Measurements from ENCODE around the gene NRXN3.
"Not testable (repeated sequence)": the region's sequence is repeated elsewhere in the genome, so short reads cannot be mapped to it uniquely, and the experiment has no call there.

NRXN3 gene

DNA sequence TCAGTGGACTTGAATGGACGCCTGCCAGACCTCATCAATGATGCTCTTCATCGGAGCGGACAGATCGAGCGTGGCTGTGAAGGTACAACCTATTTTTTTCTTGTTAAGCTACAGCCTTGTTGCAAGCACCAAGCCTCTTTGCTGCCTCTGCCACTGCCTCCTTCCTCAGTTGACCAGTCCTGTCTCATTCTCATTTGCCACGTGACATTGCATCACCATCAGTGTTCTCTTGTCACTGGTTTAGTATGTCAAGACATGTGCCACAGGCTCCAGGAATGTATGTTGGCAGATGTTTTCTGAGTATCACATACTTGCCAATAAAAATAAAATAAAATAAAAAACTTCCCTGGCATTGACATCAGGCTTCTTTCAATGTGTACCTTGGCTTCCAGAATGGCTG lies 798.1 kb downstream of the NRXN3 start:
- DNase-seq: no peak

GRCh38 chr14:78970677-78971076 lies 800.5 kb downstream of the NRXN3 start:
- DNase-seq: no peak

DNA sequence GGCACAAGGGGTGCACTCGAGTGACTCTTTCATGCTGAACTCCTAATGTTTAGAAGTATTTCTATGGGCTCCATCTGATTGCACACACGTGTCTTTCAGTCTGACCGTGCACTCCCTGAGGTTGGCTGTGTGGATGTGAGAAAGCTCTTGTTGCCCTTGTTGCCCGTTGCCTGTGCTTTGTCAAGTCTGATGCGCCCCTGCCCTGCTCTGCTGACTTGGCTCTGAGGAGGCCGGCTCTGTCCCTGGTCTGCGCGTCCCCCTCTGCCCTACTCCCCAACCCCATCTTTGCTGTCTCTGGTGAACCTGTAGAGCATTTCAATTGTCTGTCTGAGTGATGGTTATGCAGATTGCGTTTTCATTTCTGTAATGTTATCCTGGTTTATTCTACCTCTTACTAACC lies 802.3 kb downstream of the NRXN3 start:
- DNase-seq: no peak

- no peak for DNase-seq
These were observed 804.5 kb downstream of the NRXN3 start for GRCh38 chr14:78974691-78975090.

GRCh38 chr14:78975734-78976133 lies 805.6 kb downstream of the NRXN3 start:
- no peak for DNase-seq

DNA sequence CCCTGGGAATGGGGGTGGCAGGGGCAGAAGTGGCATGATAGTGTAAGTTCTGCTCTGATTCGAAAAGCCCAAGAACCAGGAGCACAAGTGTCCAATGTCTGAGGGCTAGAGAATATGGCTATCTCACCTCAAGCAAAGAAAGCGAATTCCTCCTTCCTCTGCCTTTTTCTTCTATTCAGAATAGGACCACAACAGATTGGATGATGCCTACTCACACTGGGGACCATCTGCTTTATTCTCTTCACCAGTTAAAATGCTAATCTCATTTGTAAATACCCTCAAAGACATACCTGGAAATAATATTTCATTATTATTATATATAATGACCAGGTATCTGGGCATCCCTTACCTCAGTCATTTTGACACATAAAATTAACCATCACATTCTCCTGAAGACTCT lies 808.7 kb downstream of the NRXN3 start:
- no peak for DNase-seq

- DNase-seq: no peak
These were observed 812.4 kb downstream of the NRXN3 start for GRCh38 chr14:78982551-78982950.

DNA sequence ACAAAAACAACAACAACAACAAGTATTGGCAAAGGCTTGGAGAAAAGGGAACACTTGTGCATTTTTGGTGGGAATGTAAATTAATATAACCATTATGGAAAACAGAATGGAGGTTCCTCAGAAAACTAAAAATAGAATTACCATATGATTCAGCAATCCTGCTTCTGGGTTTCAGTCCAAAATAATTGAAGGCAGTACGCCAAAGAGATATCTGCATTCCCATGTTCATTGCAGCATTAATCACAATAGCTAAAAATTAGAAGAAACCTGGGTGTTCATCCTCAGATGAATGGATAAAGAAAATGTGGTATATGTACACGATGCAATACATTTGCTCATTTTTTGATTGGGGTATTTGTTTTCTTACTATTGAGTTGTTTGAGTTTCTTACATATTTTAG lies 813.0 kb downstream of the NRXN3 start:
- DNase-seq: no peak

DNA sequence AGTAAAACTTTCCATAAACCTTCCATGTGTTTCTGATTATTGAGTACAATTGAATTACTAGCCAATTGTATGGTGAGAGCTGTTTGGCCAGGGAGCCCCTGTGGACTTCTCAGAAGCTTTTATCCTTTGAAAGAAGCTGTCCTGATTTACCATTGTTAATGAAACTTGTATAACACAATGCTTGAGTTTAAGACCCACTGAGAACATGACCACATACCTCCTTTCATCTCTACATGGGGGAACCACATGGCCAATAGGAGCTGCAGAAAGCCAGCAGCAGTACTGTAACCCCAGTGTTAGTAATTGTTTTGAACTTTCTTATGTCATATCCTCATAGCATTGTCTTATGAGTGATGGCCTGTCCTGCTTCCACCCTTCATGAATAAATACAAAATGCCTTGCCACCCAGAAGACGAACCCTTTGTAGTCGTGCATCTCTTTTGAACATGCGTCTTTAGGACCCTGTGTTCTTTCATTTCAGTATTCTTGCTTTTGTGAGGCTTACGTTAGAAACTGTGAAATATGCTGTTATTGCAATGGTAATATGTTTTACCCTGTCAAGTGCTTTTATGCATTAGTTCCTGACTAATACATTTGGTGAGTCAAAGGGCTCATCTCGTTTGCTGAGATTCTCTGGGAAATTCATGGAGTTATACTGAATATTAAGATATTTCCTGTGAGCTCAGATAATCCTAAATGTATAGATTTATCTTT lies 815.7 kb downstream of the NRXN3 start:
- DNase-seq: no peak

DNA sequence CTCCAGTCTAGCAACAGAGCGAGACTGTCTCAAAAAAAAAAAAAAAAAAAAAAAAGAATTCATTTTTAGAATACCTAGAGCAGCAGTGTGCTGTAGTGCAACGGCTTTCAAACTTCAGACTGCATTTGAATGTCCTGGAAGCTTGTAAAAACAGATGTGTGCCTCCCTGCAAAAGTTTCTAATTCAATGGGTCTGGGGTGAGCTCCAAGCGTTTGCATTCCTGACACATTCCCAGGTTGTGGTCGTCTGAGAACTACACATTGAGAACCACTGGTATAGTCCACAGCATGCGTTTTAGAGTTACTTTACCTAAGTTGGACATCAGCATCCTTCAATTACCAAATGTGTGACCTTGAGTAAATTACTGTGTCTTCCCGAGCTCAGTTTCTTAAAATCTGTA lies 816.8 kb downstream of the NRXN3 start:
- DNase-seq: no peak

GRCh38 chr14:78989221-78989620 lies 819.0 kb downstream of the NRXN3 start:
- DNase-seq: no peak

DNA sequence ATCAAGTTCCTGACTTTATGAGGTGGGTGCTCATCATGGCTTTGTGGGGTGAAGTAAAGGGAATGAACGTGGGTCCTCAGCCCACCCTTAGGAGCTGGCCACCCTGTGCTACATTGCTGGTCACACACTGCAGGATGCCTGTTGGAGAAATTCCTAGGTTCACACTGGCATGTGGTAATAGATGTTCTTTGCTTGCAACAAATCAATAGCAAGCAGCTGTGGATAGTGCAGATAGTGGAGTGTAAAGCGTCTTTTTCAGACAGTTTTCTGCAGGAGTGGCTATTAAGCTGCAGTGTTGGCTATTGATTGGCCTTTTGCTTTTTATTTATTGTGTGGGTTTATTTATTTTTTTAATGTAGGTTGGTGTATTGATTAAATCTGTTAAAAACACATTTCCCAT lies 822.7 kb downstream of the NRXN3 start:
- no peak for DNase-seq

DNA sequence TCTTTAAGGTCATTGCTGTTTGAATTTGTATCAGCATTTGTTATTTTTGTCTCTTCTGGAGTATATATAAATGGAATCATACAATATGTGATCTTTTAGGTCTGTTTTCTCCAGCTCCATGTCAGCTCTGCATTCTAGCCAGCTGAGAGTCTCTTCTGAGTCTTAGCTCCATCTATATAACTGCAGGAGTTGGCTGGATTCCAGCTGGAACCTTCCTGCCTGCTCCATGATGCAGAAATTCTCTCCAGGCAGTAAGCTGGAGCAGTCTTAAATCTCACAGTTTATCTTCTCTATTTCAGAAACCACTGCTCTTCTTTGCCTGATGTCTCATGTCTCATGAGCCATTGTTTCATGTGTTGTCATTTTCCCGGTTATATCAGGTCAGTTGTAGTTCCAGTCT lies 827.6 kb downstream of the NRXN3 start:
- peak; percentile 60 for DNase-seq

DNA sequence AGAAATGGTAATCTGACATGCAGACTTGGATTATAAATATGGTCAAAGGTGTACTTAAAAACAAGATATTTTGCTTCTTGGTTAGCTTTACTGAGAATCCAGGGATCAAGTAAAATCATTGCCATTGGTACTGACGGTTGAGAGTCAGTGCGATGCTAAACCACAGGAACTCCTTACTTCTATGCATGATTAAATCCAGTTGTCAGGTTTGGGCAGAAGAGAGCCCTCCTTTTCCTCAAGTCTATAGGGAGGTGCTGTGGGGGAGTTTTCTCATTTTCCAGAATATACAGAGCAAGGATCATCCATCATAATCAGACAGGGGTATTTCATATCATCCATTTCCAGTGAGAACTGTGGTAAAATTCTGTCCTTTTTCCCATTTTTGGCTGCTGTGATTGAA lies 839.1 kb downstream of the NRXN3 start:
- no peak for DNase-seq

DNA sequence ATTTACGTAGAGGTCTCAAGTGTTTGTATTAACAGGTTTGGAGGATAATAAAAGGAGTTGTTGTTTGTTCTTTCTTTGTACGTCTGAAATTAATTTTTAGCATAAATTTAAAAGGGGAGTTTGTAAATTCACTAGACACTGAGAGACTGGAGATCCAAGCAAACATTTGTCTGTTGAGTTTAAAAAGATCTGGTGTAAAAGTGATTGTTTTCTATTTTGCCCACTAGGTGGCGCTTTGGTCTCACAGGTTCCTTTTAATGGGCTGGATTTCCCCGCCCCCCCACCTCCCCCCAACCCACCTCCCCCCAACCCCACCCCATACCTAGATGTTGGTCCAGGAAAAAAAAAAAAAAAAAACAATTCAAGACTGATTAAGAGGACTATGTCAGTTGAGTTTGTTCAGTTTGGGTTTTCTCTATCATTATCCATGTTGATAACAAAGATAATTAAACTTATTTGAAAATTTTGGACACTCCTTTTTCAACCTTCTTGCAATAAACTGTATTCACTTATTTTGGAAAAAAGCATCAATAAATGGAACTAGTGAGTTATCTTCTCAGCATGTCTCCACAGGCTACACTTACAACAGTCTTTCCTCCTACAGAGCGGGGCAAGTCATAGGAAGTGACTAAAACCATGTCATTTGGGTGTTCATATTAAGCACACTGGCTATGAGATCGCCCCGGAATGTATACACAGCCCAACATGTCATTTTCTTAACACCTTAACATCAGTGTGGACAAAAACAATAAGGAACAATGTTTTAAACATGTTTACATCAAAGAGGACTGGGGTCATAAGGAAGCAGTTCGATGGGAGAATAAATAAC lies 841.1 kb downstream of the NRXN3 start:
- no peak for DNase-seq

- DNase-seq: no peak
These were observed 841.7 kb downstream of the NRXN3 start for GRCh38 chr14:79011920-79012204.

GRCh38 chr14:79016828-79017505 lies 846.8 kb downstream of the NRXN3 start:
- DNase-seq: no peak

DNA sequence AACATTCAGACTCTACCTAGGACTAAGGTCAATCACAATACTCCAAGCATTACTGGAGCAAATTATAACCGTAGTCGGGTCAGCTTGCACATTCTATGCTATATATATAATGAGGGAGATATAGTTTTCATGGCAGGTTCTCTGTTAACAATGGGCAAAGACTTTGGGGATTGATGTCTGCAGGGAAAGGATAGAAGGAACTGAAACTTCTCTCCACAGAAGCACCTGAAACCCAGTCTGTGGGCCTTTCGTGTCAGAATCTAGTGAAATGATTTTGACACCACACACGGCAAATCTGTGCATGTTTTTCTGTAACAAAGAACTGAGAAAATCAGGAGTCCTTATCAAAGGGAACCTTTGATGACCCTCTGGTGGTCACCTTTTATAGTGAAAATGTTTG lies 847.4 kb downstream of the NRXN3 start:
- DNase-seq: no peak

GRCh38 chr14:79018836-79019235 lies 848.7 kb downstream of the NRXN3 start:
- no peak for DNase-seq

DNA sequence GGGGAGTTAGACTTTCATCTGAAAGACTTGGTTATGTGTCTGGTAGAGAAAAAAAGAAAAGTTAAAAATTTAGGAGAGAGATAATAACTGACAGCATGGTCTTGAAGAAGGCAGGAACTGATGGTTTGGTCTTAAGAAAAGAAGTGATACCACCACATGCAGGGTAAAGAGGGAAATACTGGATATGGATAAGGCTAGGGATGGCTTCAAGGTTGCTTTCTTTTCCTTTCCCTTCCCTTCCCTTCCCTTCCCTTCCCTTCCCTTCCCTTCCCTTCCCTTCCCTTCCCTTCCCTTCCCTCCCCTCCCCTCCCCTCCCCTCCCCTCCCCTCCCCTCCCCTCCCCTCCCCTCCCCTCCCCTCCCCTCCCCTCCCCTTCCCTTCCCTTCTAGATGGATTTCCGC lies 849.7 kb downstream of the NRXN3 start:
- DNase-seq: not testable (repeated sequence)

- DNase-seq: no peak
These were observed 851.6 kb downstream of the NRXN3 start for GRCh38 chr14:79021766-79022165.

GRCh38 chr14:79027138-79027537 lies 857.0 kb downstream of the NRXN3 start:
- DNase-seq: no peak

DNA sequence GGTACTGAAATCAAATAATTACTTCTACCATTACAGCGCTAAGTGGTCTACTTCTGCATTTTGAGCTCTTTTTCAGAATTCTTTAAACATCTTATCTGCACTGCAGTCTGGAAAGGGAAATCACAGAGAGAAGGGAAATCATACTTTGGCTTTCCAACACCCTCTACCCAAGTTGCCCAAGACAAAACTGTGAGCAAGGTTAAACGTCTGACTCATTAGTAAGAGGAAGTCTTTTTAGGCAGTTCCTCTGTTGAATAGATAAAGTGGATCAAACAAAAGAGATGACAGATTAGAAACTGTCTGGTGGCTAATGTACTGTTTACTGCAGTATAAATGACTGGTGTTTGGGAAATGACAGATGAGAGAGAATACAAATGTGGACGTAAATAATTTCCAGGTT lies 858.1 kb downstream of the NRXN3 start:
- DNase-seq: no peak

GRCh38 chr14:79036441-79036840 lies 866.3 kb downstream of the NRXN3 start:
- no peak for DNase-seq
